ENCODE data around the gene TMEM267. TPM values are rescaled to one million over a fixed set of nuclear protein-coding genes. Genes with fewer than 3 reads are reported as not detected.
A peak's percentile ranks its signal among the peaks of the same experiment; 100 is the strongest.
"Not testable (repeated sequence)": the region's sequence is repeated elsewhere in the genome, so short reads cannot be mapped to it uniquely, and the experiment has no call there.

The TMEM267 gene
- polyA plus RNA-seq, 5 donors, result 12.1 to 18.1 (median 14.0) TPM

- DNase-seq, result no peak
These were observed 16.6 kb downstream of the TMEM267 start for GRCh38 chr5:43467100-43467499.

GRCh38 chr5:43465455-43465854 is 18.2 kb downstream of the TMEM267 start:
- not testable (repeated sequence) for DNase-seq

GRCh38 chr5:43461066-43461465 is 22.6 kb downstream of the TMEM267 start:
- DNase-seq, result no peak

- no peak for DNase-seq
These were observed 27.1 kb downstream of the TMEM267 start for GRCh38 chr5:43456556-43456955.

GRCh38 chr5:43441575-43441974 is 42.1 kb downstream of the TMEM267 start:
- not testable (repeated sequence) for DNase-seq

GRCh38 chr5:43437062-43437660 is 46.5 kb downstream of the TMEM267 start:
- DNase-seq, result no peak

GRCh38 chr5:43433382-43433781 is 50.3 kb downstream of the TMEM267 start:
- DNase-seq, result no peak

- DNase-seq, result peak; percentile 48 to 56
These were observed 50.9 kb downstream of the TMEM267 start for GRCh38 chr5:43432486-43433375.

- no peak for DNase-seq
These were observed 54.0 kb downstream of the TMEM267 start for GRCh38 chr5:43429706-43430105.

GRCh38 chr5:43429016-43429415 is 54.6 kb downstream of the TMEM267 start:
- DNase-seq, result no peak

- no peak for DNase-seq
These were observed 56.4 kb downstream of the TMEM267 start for GRCh38 chr5:43427306-43427705.

- DNase-seq, result no peak
These were observed 57.7 kb downstream of the TMEM267 start for GRCh38 chr5:43425983-43426382.

- DNase-seq, result not testable (repeated sequence)
These were observed 60.6 kb downstream of the TMEM267 start for GRCh38 chr5:43423086-43423485.

- no peak for DNase-seq
These were observed 61.5 kb downstream of the TMEM267 start for GRCh38 chr5:43422143-43422542.

- DNase-seq, result no peak
These were observed 62.1 kb downstream of the TMEM267 start for GRCh38 chr5:43421450-43422133.

GRCh38 chr5:43420241-43420640 is 63.4 kb downstream of the TMEM267 start:
- no peak for DNase-seq

GRCh38 chr5:43418561-43418960 is 65.1 kb downstream of the TMEM267 start:
- no peak for DNase-seq

GRCh38 chr5:43416803-43417394 is 66.8 kb downstream of the TMEM267 start:
- no peak for DNase-seq

- DNase-seq, result no peak
These were observed 67.5 kb downstream of the TMEM267 start for GRCh38 chr5:43415935-43416802.

GRCh38 chr5:43413966-43414365 is 69.7 kb downstream of the TMEM267 start:
- DNase-seq, result no peak

- no peak for DNase-seq
These were observed 71.0 kb downstream of the TMEM267 start for GRCh38 chr5:43412644-43413043.

Data from right lung (tissue), 5 donors.